ENCODE results near the gene HIVEP3.

Gene HIVEP3

GRCh38 chr1:41503538-41504113 is 415.1 kb downstream of the HIVEP3 start:
- no peak for DNase-seq

- no peak for DNase-seq
These were observed 415.8 kb downstream of the HIVEP3 start for GRCh38 chr1:41502912-41503311.

- no peak for DNase-seq
These were observed 417.1 kb downstream of the HIVEP3 start for GRCh38 chr1:41501581-41501980.

- no peak for DNase-seq
These were observed 417.8 kb downstream of the HIVEP3 start for GRCh38 chr1:41500781-41501518.

- no peak for DNase-seq
These were observed 418.3 kb downstream of the HIVEP3 start for GRCh38 chr1:41500378-41500777.

- no peak for DNase-seq
These were observed 419.1 kb downstream of the HIVEP3 start for GRCh38 chr1:41499591-41499990.

- DNase-seq, result no peak
These were observed 419.9 kb downstream of the HIVEP3 start for GRCh38 chr1:41498804-41499203.

- DNase-seq, result no peak
These were observed 420.3 kb downstream of the HIVEP3 start for GRCh38 chr1:41498391-41498790.

- no peak for DNase-seq
These were observed 421.2 kb downstream of the HIVEP3 start for GRCh38 chr1:41497461-41498030.

- no peak for DNase-seq
These were observed 421.7 kb downstream of the HIVEP3 start for GRCh38 chr1:41497056-41497440.

GRCh38 chr1:41496080-41497055 is 422.4 kb downstream of the HIVEP3 start:
- no peak for DNase-seq

GRCh38 chr1:41495210-41495948 is 423.3 kb downstream of the HIVEP3 start:
- no peak for DNase-seq

- DNase-seq, result no peak
These were observed 424.1 kb downstream of the HIVEP3 start for GRCh38 chr1:41494351-41495209.

- no peak for DNase-seq
These were observed 424.9 kb downstream of the HIVEP3 start for GRCh38 chr1:41493626-41494350.

- no peak for DNase-seq
These were observed 425.6 kb downstream of the HIVEP3 start for GRCh38 chr1:41493117-41493536.

- no peak for DNase-seq
These were observed 426.3 kb downstream of the HIVEP3 start for GRCh38 chr1:41492341-41492848.

GRCh38 chr1:41490911-41491310 is 427.8 kb downstream of the HIVEP3 start:
- DNase-seq, result no peak

- no peak for DNase-seq
These were observed 429.2 kb downstream of the HIVEP3 start for GRCh38 chr1:41489561-41489960.

- no peak for DNase-seq
These were observed 430.4 kb downstream of the HIVEP3 start for GRCh38 chr1:41488040-41488951.

Measured in activated T-cell treated with anti-CD3 and anti-CD28 coated beads for 4 hours (primary cell).